BE2C (cell line): Measurements from ENCODE around the gene TJP3.

Experiments
- DNase-seq: peaks from one replicate; pipeline ENCODE4 v3.0.0-alpha.2; 2020
- H3K27me3 ChIP-seq: fragments of 250-450 bp; sonication (Bioruptor Pico); 2 replicates; pipeline ENCODE4 v1.5.1; 2020; ENCODE audit warnings: mild to moderate bottlenecking
- H3K36me3 ChIP-seq: fragments of 250-450 bp; sonication (Bioruptor Pico); 2 replicates; pipeline ENCODE4 v1.5.1; 2020; ENCODE audit warnings: mild to moderate bottlenecking
- H3K4me1 ChIP-seq: fragments of 250-450 bp; sonication (Bioruptor Pico); 2 replicates; pipeline ENCODE4 v1.5.1; 2020
- H3K4me3 ChIP-seq: 2 replicates; pipeline ENCODE4 v1.5.1; 2011; ENCODE audit warnings: low read depth, low read length
- H3K9me3 ChIP-seq: fragments of 250-450 bp; sonication (Bioruptor Pico); 2 replicates; pipeline ENCODE4 v1.5.1; 2020
- CTCF ChIP-seq: IDR thresholded peaks from 2 replicates; pipeline ENCODE4 v1.5.1; 2012; ENCODE audit warnings: mild to moderate bottlenecking, low read depth, low read length

The TJP3 gene

GRCh38 chr19:3785938-3786824, 78.0 kb downstream of the TJP3 start, which contains the start of gene MATK:
MATK (minus strand) TSS chr19:3786381; CDS start chr19:3785135, 1,246 bp downstream.
- no peaks in the 10 kb centered on the region for H3K36me3 ChIP-seq
- TF ChIP-seq CTCF = no peak
- no peaks in the 10 kb centered on the region for H3K4me1 ChIP-seq
- H3K9me3 ChIP-seq = peaks cover 7% of the 10 kb centered on the region; the same call in 1 of the 2 replicates
- no peak for DNase-seq
- H3K4me3 ChIP-seq = no peak within 1 kb of the TSS
- peaks cover 33% of the 10 kb centered on the region for H3K27me3 ChIP-seq

GRCh38 chr19:3788996-3789778, 81.0 kb downstream of the TJP3 start:
- Histone ChIP-seq H3K4me3 (no peak overlapping the region), H3K4me1 (no peaks in the 10 kb centered on the region), H3K27me3 (peaks cover 25% of the 10 kb centered on the region), H3K9me3 (no peaks in the 10 kb centered on the region; the same call in 1 of the 2 replicates), H3K36me3 (no peaks in the 10 kb centered on the region)
- no peak for DNase-seq
- TF ChIP-seq CTCF = no peak

GRCh38 chr19:3790209-3790734, 82.1 kb downstream of the TJP3 start:
- Histone ChIP-seq H3K4me3 (no peak overlapping the region), H3K9me3 (no peaks in the 10 kb centered on the region; the same call in 1 of the 2 replicates), H3K27me3 (peaks cover 14% of the 10 kb centered on the region), H3K4me1 (no peaks in the 10 kb centered on the region), H3K36me3 (no peaks in the 10 kb centered on the region)
- no peak for DNase-seq
- no peak for TF ChIP-seq CTCF

GRCh38 chr19:3790941-3791340, 82.8 kb downstream of the TJP3 start:
- TF ChIP-seq CTCF = no peak
- no peaks in the 10 kb centered on the region for H3K4me1 ChIP-seq
- no peak for DNase-seq
- no peaks in the 10 kb centered on the region; the same call in 1 of the 2 replicates for H3K9me3 ChIP-seq
- no peak overlapping the region for H3K4me3 ChIP-seq
- H3K36me3 ChIP-seq = no peaks in the 10 kb centered on the region
- H3K27me3 ChIP-seq = peaks cover 8% of the 10 kb centered on the region

GRCh38 chr19:3792114-3792513, 83.9 kb downstream of the TJP3 start:
- H3K36me3 ChIP-seq = no peaks in the 10 kb centered on the region
- no peak for DNase-seq
- TF ChIP-seq CTCF = no peak
- no peaks in the 10 kb centered on the region; the same call in 1 of the 2 replicates for H3K9me3 ChIP-seq
- H3K27me3 ChIP-seq = peaks cover under 1% of the 10 kb centered on the region; the same call in 1 of the 2 replicates
- no peak overlapping the region for H3K4me3 ChIP-seq
- H3K4me1 ChIP-seq = no peaks in the 10 kb centered on the region
